Activated T-cell treated with anti-CD3 and anti-CD28 coated beads, Interleukin-2, amount 50 U/mL, for 72 hours (primary cell): ENCODE measurements around the gene ADSL. TPM values are rescaled to one million over a fixed set of nuclear protein-coding genes. Genes with fewer than 3 reads are reported as not detected.
"Not testable (repeated sequence)": the region's sequence is repeated elsewhere in the genome, so short reads cannot be mapped to it uniquely, and the experiment has no call there.

ENCODE experiments used
- ATAC-seq, 2 donors: fragments of 150-1000 bp; cut with Tn5 transposase; replicated peaks in 1 of 2; 2 replicates each; pipeline ENCODE4 v1.10.0; 2021; ENCODE audit warnings: moderate library complexity in 2 of 2, mild to moderate bottlenecking in 1 of 2
- DNase-seq, 2 donors: peaks; one replicate each; pipeline ENCODE4 v3.0.0; 2021 to 2022; ENCODE audit warnings: mixed read lengths in 1 of 2
- H3K27ac Mint-ChIP-seq: one replicate; pipeline ENCODE4 v1.8.0; 2022; ENCODE audit warnings: mild to moderate bottlenecking, moderate library complexity, mixed read lengths
- H3K27me3 Mint-ChIP-seq: one replicate; pipeline ENCODE4 v1.8.0; 2022; ENCODE audit warnings: low read depth, mixed read lengths
- H3K36me3 Mint-ChIP-seq, 2 donors: one replicate each; pipeline ENCODE4 v1.8.0; 2022; ENCODE audit warnings: mixed read lengths in 2 of 2, mild to moderate bottlenecking in 1 of 2; ENCODE audit not compliant: insufficient read depth in 2 of 2
- H3K4me1 Mint-ChIP-seq: one replicate; pipeline ENCODE4 v1.8.0; 2022; ENCODE audit warnings: low read depth, mixed read lengths
- H3K4me3 Mint-ChIP-seq, 2 donors: one replicate each; pipeline ENCODE4 v1.8.0; 2022; ENCODE audit warnings: mild to moderate bottlenecking in 2 of 2, mixed read lengths in 2 of 2, moderate library complexity in 2 of 2
- H3K9me3 Mint-ChIP-seq, 2 donors: one replicate each; pipeline ENCODE4 v1.8.0; 2022; ENCODE audit warnings: mixed read lengths in 2 of 2
- total RNA-seq, 2 donors: library from RNA; stranded (reverse); gene quantifications; one replicate each; pipeline ENCODE4 v1.2.3, GENCODE V29; 2022

Gene ADSL
- total RNA-seq, 2 donors from 2014 or later: 98.7 to 102 TPM

GRCh38 chr22:40363059-40363458, 16.8 kb downstream of the ADSL start:
- Mint-ChIP-seq H3K27ac (no peak overlapping the region), H3K9me3 (no peaks in the 10 kb centered on the region), H3K27me3 (no peaks in the 10 kb centered on the region), H3K4me1 (peaks cover 16% of the 10 kb centered on the region), H3K4me3 (no peak overlapping the region), H3K36me3 (peaks cover 23 to 61% of the 10 kb centered on the region in 2 donors)
- ATAC-seq: no peak
- no peak for DNase-seq

- no peak for ATAC-seq
- DNase-seq: no peak
- H3K4me1 Mint-ChIP-seq: peaks cover 11% of the 10 kb centered on the region
- H3K9me3 Mint-ChIP-seq: no peaks in the 10 kb centered on the region
- H3K27me3 Mint-ChIP-seq: no peaks in the 10 kb centered on the region
- no peak overlapping the region for H3K27ac Mint-ChIP-seq
- no peak overlapping the region for H3K4me3 Mint-ChIP-seq
- H3K36me3 Mint-ChIP-seq: peaks cover 16 to 52% of the 10 kb centered on the region in 2 donors
Observed at GRCh38 chr22:40364431-40364830, 18.1 kb downstream of the ADSL start.

- ATAC-seq (no peak), DNase-seq (no peak)
- H3K27ac Mint-ChIP-seq: peak overlapping the region; percentile 6
- H3K36me3 Mint-ChIP-seq: peaks cover 14 to 43% of the 10 kb centered on the region in 2 donors
- no peaks in the 10 kb centered on the region for H3K27me3 Mint-ChIP-seq
- no peaks in the 10 kb centered on the region for H3K9me3 Mint-ChIP-seq
- peaks cover 13% of the 10 kb centered on the region for H3K4me1 Mint-ChIP-seq
- H3K4me3 Mint-ChIP-seq: no peak overlapping the region
Observed at GRCh38 chr22:40366068-40366467, 19.8 kb downstream of the ADSL start.

GRCh38 chr22:40367342-40367741, 21.0 kb downstream of the ADSL start:
- DNase-seq (no peak), ATAC-seq (no peak)
- no peak overlapping the region for H3K4me3 Mint-ChIP-seq
- H3K27ac Mint-ChIP-seq: peak overlapping the region; percentile 40
- peaks cover 18% of the 10 kb centered on the region for H3K4me1 Mint-ChIP-seq
- no peaks in the 10 kb centered on the region for H3K27me3 Mint-ChIP-seq
- H3K36me3 Mint-ChIP-seq: peaks cover 9 to 36% of the 10 kb centered on the region in 2 donors
- no peaks in the 10 kb centered on the region for H3K9me3 Mint-ChIP-seq

GRCh38 chr22:40368016-40368415, 21.7 kb downstream of the ADSL start:
- no peaks in the 10 kb centered on the region for H3K27me3 Mint-ChIP-seq
- H3K4me1 Mint-ChIP-seq: peaks cover 22% of the 10 kb centered on the region
- no peaks in the 10 kb centered on the region for H3K9me3 Mint-ChIP-seq
- H3K36me3 Mint-ChIP-seq: peaks cover 6 to 33% of the 10 kb centered on the region in 2 donors
- DNase-seq: no peak
- no peak overlapping the region for H3K4me3 Mint-ChIP-seq
- ATAC-seq: no peak
- no peak overlapping the region for H3K27ac Mint-ChIP-seq

GRCh38 chr22:40368836-40369235, 22.5 kb downstream of the ADSL start:
- H3K27me3 Mint-ChIP-seq: no peaks in the 10 kb centered on the region

GRCh38 chr22:40374567-40374966, 28.3 kb downstream of the ADSL start:
- H3K27ac Mint-ChIP-seq: no peak overlapping the region
- H3K36me3 Mint-ChIP-seq: peaks cover 0 to 7% of the 10 kb centered on the region in 2 donors
- H3K4me1 Mint-ChIP-seq: peaks cover 16% of the 10 kb centered on the region
- no peak for ATAC-seq
- no peak overlapping the region for H3K4me3 Mint-ChIP-seq
- H3K27me3 Mint-ChIP-seq: no peaks in the 10 kb centered on the region
- H3K9me3 Mint-ChIP-seq: no peaks in the 10 kb centered on the region
- DNase-seq: no peak

More at GRCh38 chr22:40368836-40369235, 22.5 kb downstream of the ADSL start:
- peaks cover 22% of the 10 kb centered on the region for H3K4me1 Mint-ChIP-seq
- DNase-seq: no peak
- no peak overlapping the region for H3K27ac Mint-ChIP-seq
- peaks cover 6 to 32% of the 10 kb centered on the region in 2 donors for H3K36me3 Mint-ChIP-seq
- no peak overlapping the region for H3K4me3 Mint-ChIP-seq
- no peak for ATAC-seq
- H3K9me3 Mint-ChIP-seq: no peaks in the 10 kb centered on the region

GRCh38 chr22:40376149-40376548, 29.8 kb downstream of the ADSL start:
- no peaks in the 10 kb centered on the region for H3K9me3 Mint-ChIP-seq
- H3K27me3 Mint-ChIP-seq: no peaks in the 10 kb centered on the region
- no peak overlapping the region for H3K4me3 Mint-ChIP-seq
- ATAC-seq (no peak), DNase-seq (no peak)
- H3K27ac Mint-ChIP-seq: no peak overlapping the region
- H3K4me1 Mint-ChIP-seq: peaks cover 13% of the 10 kb centered on the region
- peaks cover 0 to 7% of the 10 kb centered on the region in 2 donors for H3K36me3 Mint-ChIP-seq

- ATAC-seq: no peak
- Mint-ChIP-seq H3K27ac (no peak overlapping the region), H3K9me3 (no peaks in the 10 kb centered on the region), H3K4me3 (no peak overlapping the region), H3K4me1 (peaks cover 11% of the 10 kb centered on the region), H3K36me3 (peaks cover 0 to 2% of the 10 kb centered on the region in 2 donors), H3K27me3 (no peaks in the 10 kb centered on the region)
- DNase-seq: no peak
Observed at GRCh38 chr22:40377931-40378330, 31.6 kb downstream of the ADSL start.

GRCh38 chr22:40378448-40378847, 32.1 kb downstream of the ADSL start:
- H3K36me3 Mint-ChIP-seq, DNase-seq, H3K4me3 Mint-ChIP-seq, H3K9me3 Mint-ChIP-seq, H3K27ac Mint-ChIP-seq, H3K27me3 Mint-ChIP-seq, ATAC-seq: not testable (repeated sequence)
- peaks cover 16% of the 10 kb centered on the region for H3K4me1 Mint-ChIP-seq

- ATAC-seq: no peak
- Mint-ChIP-seq H3K4me3 (no peak overlapping the region), H3K27me3 (no peaks in the 10 kb centered on the region), H3K9me3 (no peaks in the 10 kb centered on the region), H3K4me1 (peaks cover 43% of the 10 kb centered on the region), H3K36me3 (no peaks in the 10 kb centered on the region), H3K27ac (no peak overlapping the region)
- DNase-seq: no peak
Observed at GRCh38 chr22:40381461-40381860, 35.2 kb downstream of the ADSL start.

GRCh38 chr22:40383905-40384304, 37.6 kb downstream of the ADSL start:
- H3K27ac Mint-ChIP-seq: peak overlapping the region; percentile 18
- no peaks in the 10 kb centered on the region for H3K9me3 Mint-ChIP-seq
- no peak for ATAC-seq
- peaks cover 0 to 3% of the 10 kb centered on the region in 2 donors for H3K36me3 Mint-ChIP-seq
- H3K4me1 Mint-ChIP-seq: peaks cover 59% of the 10 kb centered on the region
- peak overlapping the region in 1 of 2 donors; percentile 7 for H3K4me3 Mint-ChIP-seq
- no peak for DNase-seq
- H3K27me3 Mint-ChIP-seq: no peaks in the 10 kb centered on the region

- no peaks in the 10 kb centered on the region for H3K27me3 Mint-ChIP-seq
- peaks cover 0 to 4% of the 10 kb centered on the region in 2 donors for H3K36me3 Mint-ChIP-seq
- DNase-seq: peak; percentile 30 to 36
- H3K9me3 Mint-ChIP-seq: no peaks in the 10 kb centered on the region
- peak overlapping the region; percentile 85 for H3K27ac Mint-ChIP-seq
- peak; percentile 61 to 84 for ATAC-seq
- H3K4me1 Mint-ChIP-seq: peaks cover 60% of the 10 kb centered on the region
- peak overlapping the region; percentile 74 to 86 for H3K4me3 Mint-ChIP-seq
Observed at GRCh38 chr22:40385036-40385782, 38.9 kb downstream of the ADSL start.

GRCh38 chr22:40387746-40388145, 41.4 kb downstream of the ADSL start:
- Mint-ChIP-seq H3K27ac (peak overlapping the region; percentile 13), H3K4me1 (peaks cover 62% of the 10 kb centered on the region), H3K27me3 (no peaks in the 10 kb centered on the region), H3K4me3 (no peak overlapping the region), H3K9me3 (no peaks in the 10 kb centered on the region), H3K36me3 (peaks cover 0 to 4% of the 10 kb centered on the region in 2 donors)
- no peak for DNase-seq
- peak in 1 of 2 donors; percentile 16 for ATAC-seq
